SK-N-MC (cell line): Measurements from ENCODE around the gene SOHLH2.

Source experiments
- DNase-seq: peaks from one replicate; pipeline ENCODE4 v3.0.0-alpha.2; 2011; ENCODE audit warnings: low read depth, low spot score
- H3K27ac ChIP-seq: fragments of 200-600 bp; sonication (generic); 2 replicates; pipeline ENCODE4 v1.5.1; 2016; ENCODE audit warnings: mixed run types
- H3K36me3 ChIP-seq: fragments of 200-600 bp; sonication (generic); 2 replicates; pipeline ENCODE4 v1.6.1; 2017; ENCODE audit warnings: antibody characterized with exemption, low read length, mixed read lengths; ENCODE audit not compliant: insufficient read depth
- H3K4me3 ChIP-seq: fragments of 200-600 bp; sonication (generic); 2 replicates; pipeline ENCODE4 v1.5.1; 2016
- H3K9ac ChIP-seq: fragments of 200-600 bp; sonication (generic); 2 replicates; pipeline ENCODE4 v1.8.0; 2017; ENCODE audit warnings: mixed run types, mixed read lengths; ENCODE audit not compliant: insufficient read length
- H3K9me3 ChIP-seq: fragments of 200-600 bp; sonication (generic); 2 replicates; pipeline ENCODE4 v1.6.1; 2017; ENCODE audit warnings: low read depth, mild to moderate bottlenecking, antibody characterized with exemption, low read length, moderate library complexity, mixed read lengths
- EZH2 ChIP-seq: fragments of 200-600 bp; sonication (generic); IDR thresholded peaks from one replicate; pipeline ENCODE4 v1.6.1; 2017; ENCODE audit warnings: antibody characterized with exemption
- FOXP2 ChIP-seq: optimal IDR thresholded peaks from 2 replicates; pipeline ENCODE3; 2011; ENCODE audit warnings: mild to moderate bottlenecking, moderate library complexity; ENCODE audit not compliant: insufficient read depth; ENCODE audit errors: extremely low read length, control extremely low read depth
- POLR2AphosphoS5 ChIP-seq: IDR thresholded peaks from 2 replicates; pipeline ENCODE4 v1.6.1; 2012; ENCODE audit warnings: mild to moderate bottlenecking, low read depth, low read length, borderline replicate concordance

The SOHLH2 gene

DNA sequence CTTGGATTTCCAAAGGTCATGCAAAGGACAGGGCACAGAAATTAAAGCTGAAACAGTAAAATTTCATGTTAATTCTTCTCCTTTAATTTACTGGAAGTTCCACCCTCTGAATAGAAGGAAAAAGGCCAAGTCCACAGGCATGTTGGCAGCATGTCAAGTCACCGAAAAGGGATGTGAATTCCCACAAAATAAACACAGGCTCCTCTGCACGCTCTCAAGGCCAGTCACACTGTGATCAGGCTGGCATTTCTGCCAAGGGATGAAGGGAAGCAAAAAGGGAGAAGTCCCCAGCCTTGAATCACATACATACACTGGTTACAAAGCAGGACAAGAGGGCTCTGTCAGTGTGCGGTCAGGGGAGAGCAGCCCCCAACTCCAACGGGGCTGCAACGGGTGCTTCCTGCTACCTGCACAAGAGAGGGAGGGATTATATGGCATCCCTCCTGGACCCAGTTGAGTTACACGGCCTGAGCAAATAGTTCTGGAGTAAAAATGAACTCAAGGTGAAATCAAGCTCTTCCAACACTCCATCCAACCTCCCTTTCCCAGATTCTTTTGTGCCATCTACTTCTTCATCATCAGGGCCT, 90.0 kb downstream of the SOHLH2 start:
- DNase-seq = no peak

More for the DNA sequence above, 90.0 kb downstream of the SOHLH2 start:
- Histone ChIP-seq H3K27ac (no peak overlapping the region), H3K9ac (no peak overlapping the region), H3K36me3 (no peaks in the 10 kb centered on the region), H3K9me3 (no peaks in the 10 kb centered on the region), H3K4me3 (no peak overlapping the region)
- TF ChIP-seq EZH2 (no peak), POLR2AphosphoS5 (no peak), FOXP2 (no peak)
